Frontal cortex (tissue), 4 donors: ENCODE data around the gene LDLRAD4. TPM values are rescaled to one million over a fixed set of nuclear protein-coding genes. Genes with fewer than 3 reads are reported as not detected.

ENCODE experiments used
- DNase-seq, 2 donors: peaks; one replicate each; pipeline ENCODE4 v3.0.0; 2012; ENCODE audit warnings: low spot score in 2 of 2
- FAIRE-seq: peaks from 2 replicates; lab custom pipeline; 2012; peaks lifted over from hg19 to GRCh38; lab: Jason Lieb, UNC
- total RNA-seq: library from RNA; depleted of rRNA; stranded (reverse); fragments of >200 nt; gene quantifications from one replicate; pipeline ENCODE4 v1.2.3, GENCODE V29; 2014
- donor health status: control.
- donor health status: control.
- donor health status: control.

The LDLRAD4 gene
- total RNA-seq, 1 donor from 2014 or later: 60.7 TPM

DNA sequence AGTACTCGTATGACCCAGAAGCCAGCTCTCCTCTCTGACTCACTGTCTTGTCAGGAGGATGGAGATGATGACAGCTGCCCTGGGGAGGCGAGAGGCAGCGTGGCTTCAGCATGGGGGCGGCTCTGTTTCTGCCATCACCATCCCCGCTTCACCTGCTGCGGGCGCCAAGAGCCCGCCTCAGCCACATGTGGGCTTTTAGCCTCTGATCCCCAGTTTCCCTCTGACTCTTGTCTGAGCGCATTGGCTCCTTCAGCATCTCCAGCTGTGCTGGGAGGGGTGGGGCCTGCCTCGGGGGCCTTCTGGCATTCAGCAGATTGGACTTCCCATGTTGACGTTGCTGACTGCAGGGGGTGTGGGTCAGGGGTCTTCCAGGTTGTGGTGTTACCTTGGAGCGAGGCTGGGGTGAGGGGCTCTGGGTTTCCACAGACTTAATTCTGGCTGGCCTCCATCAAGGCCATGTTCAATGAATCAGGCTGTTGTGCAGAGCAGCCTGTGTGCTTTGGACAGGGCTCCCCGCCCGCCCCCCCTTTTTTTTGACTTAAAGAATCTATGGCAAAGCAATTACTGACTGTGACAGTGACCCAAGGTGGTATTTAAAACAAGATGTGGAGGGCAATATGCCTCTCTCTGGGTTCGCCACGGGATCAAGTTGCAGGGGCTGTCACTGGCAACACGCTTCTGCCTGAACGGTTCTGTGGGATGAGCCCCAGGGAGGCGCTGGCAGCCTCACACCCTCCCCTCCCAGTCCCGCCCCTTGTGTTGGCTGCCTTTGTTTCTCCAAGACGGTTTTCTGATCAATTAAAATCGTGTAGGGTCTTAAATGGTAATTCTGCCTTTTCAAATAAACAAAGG is 228.3 kb downstream of the LDLRAD4 start:
- no peak for DNase-seq
- FAIRE-seq: no peak

DNA sequence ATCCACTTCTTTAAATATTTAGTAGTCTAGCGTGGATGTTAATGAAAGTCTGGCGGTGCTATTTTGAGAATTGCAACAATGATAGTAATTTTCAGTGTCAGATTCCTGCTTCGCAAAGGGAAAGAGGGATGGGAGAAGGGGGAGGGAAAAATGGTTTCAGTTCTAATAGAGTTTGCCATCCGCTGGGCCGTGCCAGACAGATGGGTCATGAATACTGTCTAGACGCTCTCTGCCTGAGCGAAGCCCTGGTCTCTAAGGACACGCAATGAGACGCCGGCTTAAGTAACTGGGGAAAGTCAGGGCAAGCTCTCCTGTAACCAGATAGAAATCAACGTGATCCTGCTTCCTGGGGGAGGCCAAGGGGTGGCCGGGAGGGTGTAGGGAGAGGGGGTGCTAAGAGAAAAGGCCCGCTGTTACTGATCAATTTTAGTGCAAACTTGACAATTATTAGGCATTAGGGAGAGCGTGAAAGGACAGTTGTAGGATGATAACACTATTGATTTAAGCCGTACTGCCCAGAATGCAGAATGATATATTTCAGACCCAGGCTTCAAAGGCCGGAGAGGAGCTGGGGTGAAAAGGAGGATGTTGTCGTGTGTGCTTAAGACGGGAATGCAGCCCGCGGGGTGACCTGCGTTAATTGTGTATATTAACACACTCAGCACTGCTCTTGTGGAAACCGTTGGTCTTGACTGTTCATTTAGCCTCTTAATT is 229.2 kb downstream of the LDLRAD4 start:
- DNase-seq: no peak
- no peak for FAIRE-seq

DNA sequence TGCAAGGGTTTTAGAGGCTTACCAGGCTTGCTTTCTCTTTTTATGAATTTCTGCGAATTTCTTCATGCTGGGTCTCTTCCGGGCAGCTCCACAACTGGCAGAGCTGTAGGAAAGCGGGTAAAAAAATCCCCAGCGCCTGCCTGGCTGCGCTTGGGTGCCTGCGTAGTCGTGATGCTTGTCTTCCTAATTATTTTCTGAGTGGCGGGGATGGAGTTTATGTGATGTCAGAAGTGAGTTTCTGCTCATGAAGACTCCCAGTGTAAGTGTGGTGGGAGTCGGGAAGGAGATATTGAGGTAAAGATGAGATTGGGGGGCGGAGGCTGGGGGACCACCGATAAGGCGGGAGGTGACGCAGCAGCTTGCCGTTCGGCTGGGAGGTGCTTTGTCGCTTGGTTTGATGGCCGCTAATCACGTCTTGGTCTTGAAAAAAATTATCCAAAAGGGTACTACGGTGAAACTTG is 229.8 kb downstream of the LDLRAD4 start:
- DNase-seq (no peak), FAIRE-seq (no peak)

DNA sequence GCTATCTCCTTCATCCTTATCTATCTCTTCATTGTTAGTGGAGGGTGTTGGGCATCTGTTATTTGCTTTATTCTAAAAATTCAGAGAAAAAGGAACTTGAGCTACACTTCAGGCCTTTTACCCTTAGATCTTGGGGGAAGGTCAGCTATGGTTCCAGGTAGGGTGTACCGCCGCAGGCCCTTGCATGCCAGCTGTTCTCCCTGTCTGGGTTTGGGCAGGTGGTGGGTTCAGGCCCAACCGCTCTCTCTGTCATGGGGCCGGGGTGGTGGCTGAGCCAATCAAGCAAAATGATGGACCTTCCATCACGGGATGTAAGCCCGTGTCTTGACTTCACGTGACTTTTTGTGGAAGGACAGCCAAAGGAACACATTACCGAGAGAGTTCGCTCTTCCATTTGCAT is 231.1 kb downstream of the LDLRAD4 start:
- FAIRE-seq: no peak
- DNase-seq: no peak

DNA sequence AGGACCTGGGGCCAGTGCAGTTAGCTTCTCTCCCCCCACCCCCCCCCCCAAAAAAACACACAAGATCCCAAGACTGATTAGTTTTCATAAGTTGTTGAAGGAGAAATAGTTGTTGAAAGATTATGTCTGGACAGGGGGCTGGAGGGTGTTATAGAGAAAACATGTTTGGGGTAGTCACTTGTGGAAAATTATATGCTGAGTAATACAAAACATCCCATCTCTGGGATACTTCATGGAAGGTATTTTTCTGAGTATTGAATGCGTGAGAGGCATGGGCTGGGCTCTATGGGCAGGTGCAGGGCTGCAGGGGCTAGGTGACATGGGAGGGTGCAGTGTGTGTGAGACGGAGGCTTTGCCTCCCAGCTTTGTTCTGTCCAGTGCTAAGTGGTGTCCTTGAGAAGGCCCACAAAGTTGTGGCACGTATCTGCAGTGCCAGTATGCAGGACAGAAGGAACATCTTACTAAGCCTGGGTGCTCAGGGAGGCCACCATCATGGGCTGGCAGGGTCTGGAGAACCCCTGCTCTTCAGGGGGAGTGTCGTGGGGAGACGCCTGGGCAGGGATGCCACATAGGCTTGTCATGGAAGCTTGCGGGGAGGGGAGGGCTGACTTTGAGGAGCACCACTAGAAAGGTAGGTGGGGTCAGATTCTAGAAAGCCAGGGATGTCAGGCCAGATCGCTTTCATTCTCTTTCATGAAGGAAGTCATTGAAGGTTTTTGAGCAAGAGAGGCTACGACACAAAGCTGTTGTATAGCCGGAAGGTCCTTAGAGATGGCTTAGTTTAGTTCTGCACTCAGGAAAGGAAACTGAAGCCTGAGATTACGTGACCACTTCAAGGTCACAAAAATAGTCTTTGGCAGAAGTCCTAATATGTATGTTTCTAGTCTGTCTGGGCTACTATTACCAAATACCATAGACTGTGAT is 232.0 kb downstream of the LDLRAD4 start:
- FAIRE-seq (no peak), DNase-seq (no peak)

DNA sequence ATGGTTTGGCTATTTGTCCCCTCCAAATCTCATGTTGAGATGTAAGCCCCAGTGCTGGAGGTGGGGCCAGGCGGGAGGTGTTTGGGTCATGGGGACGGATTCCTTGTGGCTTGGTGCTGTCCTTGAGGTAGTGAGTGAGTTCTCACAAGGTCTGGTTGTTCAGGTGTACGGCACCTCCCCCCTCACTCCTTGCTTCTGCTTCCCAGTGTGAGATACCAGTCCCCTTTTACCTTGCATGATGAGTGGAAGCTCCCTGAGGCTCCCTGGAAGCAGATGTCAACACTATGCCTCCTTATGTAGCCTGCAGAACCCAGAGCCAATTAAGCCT is 232.6 kb downstream of the LDLRAD4 start:
- FAIRE-seq (no peak), DNase-seq (no peak)

DNA sequence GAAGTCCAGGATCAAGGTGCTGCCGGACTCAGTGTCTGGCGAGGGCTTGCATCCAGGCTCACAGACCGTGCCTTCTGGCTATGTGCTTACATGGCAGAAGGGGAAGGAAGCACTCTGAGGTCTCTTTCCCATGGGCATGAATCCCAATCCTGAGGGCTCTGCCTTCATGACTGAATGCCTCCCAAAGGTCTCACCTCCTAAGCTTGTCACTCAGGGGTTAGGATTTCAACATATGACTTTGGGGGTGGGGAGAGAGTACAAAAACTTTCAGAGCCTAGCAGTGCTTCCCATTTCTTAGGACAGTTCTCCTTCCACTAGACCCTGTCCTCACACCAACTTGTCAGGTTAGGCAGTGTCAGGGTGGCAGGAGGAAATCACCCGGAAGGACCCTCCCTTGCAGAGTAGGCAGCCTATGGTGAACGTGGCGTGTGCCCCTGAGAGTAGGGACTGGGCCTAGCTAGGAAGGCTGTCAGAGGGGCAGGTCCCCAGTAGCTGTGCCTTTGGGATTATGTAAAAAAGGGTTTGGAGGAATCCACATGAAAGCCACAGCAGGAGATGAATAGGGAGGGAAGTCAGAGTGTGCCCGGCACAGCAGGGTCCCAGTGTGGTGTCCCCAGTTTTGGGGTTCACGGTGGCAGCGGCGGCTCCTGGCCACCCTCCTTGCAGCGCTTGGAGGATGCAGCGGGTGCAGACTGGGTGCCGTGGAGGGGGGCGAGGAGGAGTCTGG is 233.3 kb downstream of the LDLRAD4 start:
- FAIRE-seq (no peak), DNase-seq (no peak)

DNA sequence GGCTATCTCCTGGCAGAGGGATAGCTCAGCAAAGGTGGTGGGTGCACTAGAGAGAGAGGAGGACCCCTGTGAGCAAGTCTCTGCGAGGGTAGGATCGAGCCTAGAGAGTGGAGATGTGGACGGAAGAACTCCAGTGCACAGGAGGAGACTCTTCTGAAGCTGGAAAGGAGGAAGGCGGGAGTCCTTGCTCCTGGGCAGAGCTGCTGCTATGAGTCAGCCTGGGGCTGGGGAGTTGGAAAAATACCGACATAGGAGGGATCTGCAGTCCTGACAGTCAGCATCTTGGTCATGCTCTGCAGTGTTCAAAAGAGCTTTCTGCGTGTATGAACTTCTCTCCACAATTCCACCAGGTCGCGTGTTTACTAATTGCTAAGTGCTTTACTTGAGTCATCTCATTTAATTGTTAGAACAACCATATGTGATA is 233.8 kb downstream of the LDLRAD4 start:
- DNase-seq: no peak

DNA sequence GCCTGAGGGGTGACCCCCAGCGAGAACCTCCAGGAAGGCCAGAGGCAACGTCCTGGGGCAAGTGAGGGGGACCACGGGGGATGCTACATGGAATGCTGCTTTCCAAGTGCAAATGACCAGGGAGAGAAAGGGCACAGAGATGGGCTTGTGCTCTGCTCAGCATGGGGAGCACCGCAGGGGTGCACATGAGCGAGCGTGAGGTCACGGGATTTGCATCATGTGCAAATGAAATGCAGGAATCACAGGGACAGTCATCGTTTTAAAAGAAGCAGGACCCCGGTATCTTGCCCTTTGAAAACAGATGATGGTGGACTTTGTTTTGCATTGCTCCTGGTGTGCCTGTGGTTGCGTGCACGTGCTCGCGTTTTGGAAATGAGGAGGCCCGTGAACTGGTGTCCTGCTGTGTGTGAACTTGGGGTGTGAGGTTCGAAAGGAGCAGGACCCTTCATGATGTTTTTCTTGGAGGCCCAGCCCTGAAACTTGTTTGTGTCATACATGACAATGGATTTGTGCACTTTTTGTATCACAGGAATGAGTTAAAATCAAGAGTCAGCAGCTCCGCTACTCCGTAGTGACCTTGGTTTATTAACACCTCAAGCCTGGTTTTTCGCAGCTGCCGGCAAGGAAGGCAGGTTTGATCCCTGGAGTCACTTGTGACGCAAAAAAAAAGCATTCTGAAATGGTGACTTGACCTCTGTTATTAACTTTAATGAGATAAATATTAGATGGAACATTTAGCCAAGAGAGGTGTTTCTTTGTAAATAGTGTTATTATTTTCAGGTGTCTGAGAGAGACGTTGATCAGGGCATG is 234.5 kb downstream of the LDLRAD4 start:
- FAIRE-seq (no peak), DNase-seq (no peak)

More for the DNA sequence above, 233.8 kb downstream of the LDLRAD4 start:
- no peak for FAIRE-seq

DNA sequence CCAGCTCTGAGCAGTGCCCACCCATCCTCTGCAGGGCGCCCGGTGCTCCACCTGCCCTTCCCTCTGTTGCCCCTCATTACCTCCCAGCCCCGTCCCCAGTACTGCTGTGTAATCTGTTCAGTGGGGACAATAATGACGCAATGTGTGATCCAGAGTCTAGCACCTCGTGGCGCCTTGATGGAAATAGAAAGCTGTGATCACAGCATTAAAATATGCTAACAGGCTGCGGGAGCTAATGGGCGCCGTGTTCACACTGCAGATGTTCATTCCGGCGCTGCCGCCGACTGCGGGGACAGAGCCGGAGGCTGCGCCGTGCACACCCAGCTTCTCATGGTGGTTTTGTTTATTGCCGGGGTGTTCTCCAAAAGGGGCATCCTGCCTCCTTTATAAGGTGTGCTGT is 235.2 kb downstream of the LDLRAD4 start:
- no peak for FAIRE-seq
- no peak for DNase-seq

DNA sequence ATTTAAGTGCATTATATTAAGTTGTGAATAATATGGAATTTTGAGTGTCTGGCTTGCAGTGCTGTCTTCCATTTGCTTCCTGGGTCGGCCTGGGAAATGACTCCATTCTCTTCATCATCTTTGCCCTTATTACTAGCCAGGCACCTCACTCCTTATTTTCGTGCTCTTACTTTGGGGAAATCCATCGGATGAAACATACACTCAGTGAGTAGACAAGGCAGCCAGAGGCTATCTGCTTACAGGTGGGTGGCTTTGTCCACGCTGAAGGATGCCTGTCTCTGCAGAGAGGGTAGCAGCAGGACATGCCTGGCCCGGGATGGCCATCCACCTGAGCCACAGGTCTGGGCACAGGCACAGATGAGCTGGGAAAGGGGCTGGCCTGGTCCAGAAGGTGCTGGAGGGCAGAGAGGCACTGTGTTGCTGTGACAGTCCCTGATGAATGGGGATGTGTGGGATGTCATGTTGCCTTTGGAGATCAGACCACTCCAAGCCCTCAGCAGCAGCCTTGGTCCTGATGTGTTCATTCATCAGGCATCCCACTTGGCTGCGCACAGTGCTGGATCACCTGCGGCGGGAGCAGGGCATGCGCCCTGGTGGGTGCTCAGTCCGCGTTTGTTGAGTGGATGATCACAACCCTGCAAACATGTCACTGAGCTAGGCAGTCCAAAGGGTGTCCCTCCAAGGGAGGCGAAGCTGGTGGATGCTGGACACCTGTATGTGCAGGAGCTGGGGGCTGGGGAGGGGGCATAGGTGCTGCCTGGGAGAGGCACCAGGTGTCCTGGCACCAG is 236.0 kb downstream of the LDLRAD4 start:
- no peak for DNase-seq
- no peak for FAIRE-seq

DNA sequence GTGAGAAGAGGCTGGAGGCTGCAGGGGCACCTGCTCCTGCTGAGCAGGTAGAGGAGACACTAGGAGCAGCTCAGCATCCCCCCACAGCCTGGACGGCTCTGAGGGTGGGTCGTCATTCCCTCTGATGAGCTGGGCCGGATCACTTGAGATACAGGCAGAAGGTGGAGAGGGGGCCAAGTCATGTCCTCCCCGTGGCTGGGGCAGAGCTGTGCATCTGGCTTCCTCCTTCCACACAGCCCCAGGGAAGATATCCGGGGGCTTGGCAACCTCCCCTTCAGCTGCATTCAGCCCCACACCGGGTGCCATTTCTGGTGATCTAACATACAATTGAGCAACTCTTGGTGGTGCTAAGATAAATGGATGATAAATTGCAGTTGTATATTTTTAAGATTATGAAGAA is 236.9 kb downstream of the LDLRAD4 start:
- DNase-seq (no peak), FAIRE-seq (no peak)

DNA sequence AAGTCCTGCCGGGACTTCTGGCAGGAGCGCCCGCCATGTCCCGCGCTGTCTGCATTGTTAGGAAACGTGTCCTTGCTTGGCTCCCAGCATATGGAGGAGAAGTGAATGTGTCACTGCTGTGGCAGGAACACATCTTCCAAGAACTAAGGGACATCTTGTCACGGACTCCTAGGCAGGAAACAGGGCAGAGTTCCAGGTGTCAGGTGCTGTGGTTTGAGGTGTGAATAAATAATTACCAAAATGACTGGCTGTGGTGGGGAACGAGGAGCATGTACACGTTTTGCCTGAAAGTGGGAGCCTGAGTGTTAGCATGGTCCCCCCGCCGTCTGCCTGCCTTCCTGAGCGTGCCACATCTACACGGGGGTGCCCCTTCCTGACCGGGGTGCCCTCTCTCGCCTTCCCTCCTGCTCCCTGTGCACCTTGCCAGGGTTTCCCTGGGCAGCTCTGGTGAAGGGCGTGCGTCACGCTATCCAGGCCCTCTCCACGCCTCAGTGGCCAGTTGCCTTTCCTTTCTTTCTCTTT is 237.5 kb downstream of the LDLRAD4 start:
- FAIRE-seq: no peak
- DNase-seq: no peak

DNA sequence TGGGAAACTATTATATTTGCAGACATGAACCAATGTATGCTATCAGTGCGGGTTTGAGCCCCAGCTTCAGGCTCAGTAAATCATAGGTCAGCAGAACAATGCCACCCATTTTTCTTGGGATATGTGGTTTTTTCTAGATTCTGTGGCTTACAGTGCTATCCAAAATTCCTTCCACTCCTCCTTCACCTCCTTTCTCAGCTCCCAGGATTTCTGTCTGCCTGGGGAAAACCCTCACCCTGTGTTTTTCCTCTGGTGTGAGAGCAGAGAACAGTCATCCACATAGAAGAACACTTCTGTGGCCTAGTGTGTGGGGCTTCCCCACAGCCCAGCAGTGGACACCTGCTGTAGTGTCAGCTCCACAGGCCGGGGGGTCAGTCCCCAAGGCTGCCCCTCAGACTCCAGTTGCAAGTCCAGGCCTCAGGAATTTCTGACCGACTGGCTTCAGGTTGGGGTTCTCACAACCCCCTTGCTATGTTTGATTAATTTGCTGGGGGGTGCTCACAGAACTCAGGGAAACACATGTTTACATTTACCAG is 238.2 kb downstream of the LDLRAD4 start:
- no peak for DNase-seq
- FAIRE-seq: no peak

DNA sequence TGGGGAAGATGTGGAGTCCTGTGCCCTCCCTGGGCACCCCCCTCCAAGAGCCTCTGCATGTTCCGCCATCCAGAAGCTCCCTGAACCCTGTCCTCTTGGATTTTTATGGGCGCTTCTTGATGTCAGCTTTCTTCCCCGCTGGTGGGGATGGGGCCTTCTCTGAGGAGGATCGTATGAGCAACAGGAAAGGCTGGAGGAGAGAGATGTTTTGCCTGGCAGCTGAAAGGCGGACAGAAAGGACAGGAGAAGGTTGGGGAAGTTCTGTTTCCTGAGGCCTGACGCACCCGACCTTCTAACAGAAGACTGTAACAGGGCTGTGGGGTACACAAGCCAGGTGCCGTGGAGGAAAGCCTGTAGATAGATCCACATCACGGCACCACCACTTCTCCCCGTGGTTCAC is 238.8 kb downstream of the LDLRAD4 start:
- DNase-seq: no peak
- no peak for FAIRE-seq

DNA sequence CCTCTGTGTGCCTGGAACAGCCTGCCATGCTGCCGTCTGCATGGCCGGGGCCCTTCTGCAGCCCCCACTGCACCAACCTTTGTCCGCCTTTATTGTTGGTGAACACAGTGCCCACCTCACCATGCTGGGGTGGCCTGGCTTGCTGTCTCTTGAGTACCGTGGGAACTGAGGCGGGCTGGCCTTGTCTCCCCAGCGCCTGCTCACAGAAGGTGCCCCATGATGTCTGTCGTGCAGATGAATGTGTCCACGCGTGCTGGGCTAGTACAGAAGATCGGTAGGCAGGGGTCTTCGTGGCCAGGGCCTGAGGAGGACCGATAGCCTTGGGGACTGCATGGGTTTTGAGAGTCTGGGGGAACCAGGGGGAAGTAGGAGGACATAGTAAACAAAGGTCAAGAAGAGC is 242.4 kb downstream of the LDLRAD4 start:
- DNase-seq (no peak), FAIRE-seq (no peak)

DNA sequence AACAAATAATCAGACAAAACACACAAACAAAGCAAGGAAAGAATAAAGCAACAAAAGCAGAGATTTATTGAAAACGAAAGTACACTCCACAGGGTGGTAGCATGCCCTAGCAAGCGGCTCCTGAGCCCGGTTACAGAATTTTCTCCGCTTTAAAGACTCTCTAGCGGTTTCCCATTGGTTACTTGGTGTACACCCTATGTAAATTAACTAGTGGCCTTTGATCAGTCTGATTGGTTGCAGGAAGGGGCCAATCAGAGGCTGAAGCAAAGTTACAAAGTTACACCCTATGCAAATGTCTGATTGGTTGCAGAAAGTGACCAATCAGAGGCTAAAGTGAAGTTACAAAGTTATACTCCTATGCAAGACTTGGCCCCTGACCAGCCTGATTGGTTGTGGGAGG is 242.9 kb downstream of the LDLRAD4 start:
- FAIRE-seq (no peak), DNase-seq (no peak)

DNA sequence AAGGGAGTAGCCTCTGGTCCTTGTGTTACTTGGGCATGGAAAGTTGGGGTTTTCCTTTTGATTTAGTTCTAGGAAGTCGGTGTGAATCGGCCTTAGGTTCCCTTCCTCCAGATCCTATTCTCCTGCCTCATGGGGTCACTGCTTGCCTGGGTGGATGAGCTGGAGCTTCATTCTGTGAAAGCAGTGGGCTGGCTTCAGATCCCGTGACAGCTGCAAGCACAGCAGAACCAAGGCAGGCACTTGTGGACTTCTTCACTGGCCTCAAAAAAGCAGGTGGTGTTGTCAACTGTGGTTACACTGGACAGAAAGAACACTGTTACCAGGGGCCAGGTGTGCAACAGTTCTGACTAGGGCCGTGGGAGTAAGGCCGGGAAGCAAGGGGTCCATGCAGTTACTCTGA is 243.4 kb downstream of the LDLRAD4 start:
- no peak for DNase-seq
- FAIRE-seq: no peak
